H1 (cell line): ENCODE data around the gene OR1S1. TPM values are rescaled to one million over a fixed set of nuclear protein-coding genes. Genes with fewer than 3 reads are reported as not detected.

Experiments
- CBX8 ChIP-seq: fragments of 300-800, 300-1000 bp; sonication (generic); IDR thresholded peaks from 2 replicates; pipeline ENCODE4 v1.7.1; 2016; ENCODE audit warnings: low read depth, low read length, borderline replicate concordance
- EGR1 ChIP-seq: IDR thresholded peaks from 2 replicates; pipeline ENCODE4 v1.6.1; 2011; ENCODE audit warnings: low read depth, low read length, borderline replicate concordance
- KDM1A ChIP-seq: fragments of 200-600, 300-600 bp; sonication (generic); IDR thresholded peaks from 2 replicates; pipeline ENCODE4 v1.7.1; 2016; ENCODE audit warnings: mild to moderate bottlenecking, low read length, borderline replicate concordance
- NRF1 ChIP-seq: IDR thresholded peaks from 2 replicates; pipeline ENCODE4 v1.6.1; 2011; ENCODE audit warnings: mild to moderate bottlenecking, low read depth, low read length, improper control_type of control experiment
- POU5F1 ChIP-seq: IDR thresholded peaks from 2 replicates; pipeline ENCODE4 v1.6.1; 2011; ENCODE audit warnings: low read depth, mild to moderate bottlenecking, low read length, moderate library complexity
- RXRA ChIP-seq: IDR thresholded peaks from 2 replicates; pipeline ENCODE4 v1.6.1; 2011; ENCODE audit warnings: low read depth, mild to moderate bottlenecking, low read length, moderate library complexity; ENCODE audit not compliant: insufficient read depth
- SIX5 ChIP-seq: IDR thresholded peaks from 2 replicates; pipeline ENCODE4 v1.6.1; 2011; ENCODE audit warnings: mild to moderate bottlenecking, low read depth, low read length
- SP4 ChIP-seq: IDR thresholded peaks from 2 replicates; pipeline ENCODE4 v1.6.1; 2012; ENCODE audit warnings: low read length, inconsistent platforms
- SRF ChIP-seq: IDR thresholded peaks from 2 replicates; pipeline ENCODE4 v1.6.1; 2011; ENCODE audit warnings: mild to moderate bottlenecking, low read depth, low read length, moderate library complexity
- polyA plus RNA-seq, 7 experiments: library from polyadenylated mRNA; depleted of rRNA in 3 of 7; stranded (reverse) in 5 of 7; unstranded in 2 of 7; fragments of >200 nt in 5 of 7; fragments of 200-250 nt in 2 of 7; gene quantifications; 1 replicate in 5 of 7; 2 replicates in 1 of 7; 4 replicates in 1 of 7; pipeline versions ENCODE4 v1.2.1 to v1.2.3, GENCODE V29; 2011 to 2013; ENCODE audit warnings: missing spikeins in 2 of 7, mixed read lengths in 2 of 7
- total RNA-seq: library from RNA; stranded (reverse); fragmentation: NEBNext Ultra II Directional; extraction: Animal tissue kit (Norgen Biotek cat#: 25700); gene quantifications from 2 replicates; pipeline ENCODE4 v1.2.1, GENCODE V29; 2021
- TF ChIP-seq, protein P1 (sequence below): fragments of 300-600 bp; sonication (generic); IDR thresholded peaks from 2 replicates; pipeline ENCODE4 v1.7.1; 2012; ENCODE audit warnings: low read length, moderate library complexity, mild to moderate bottlenecking, inconsistent platforms; ENCODE audit not compliant: insufficient replicate concordance

The OR1S1 gene
- total and polyA plus RNA-seq, 2 of the 8 experiments (the other 6 are each of a cell fraction or from before 2014, with no cell fraction given) = not detected

DNA sequence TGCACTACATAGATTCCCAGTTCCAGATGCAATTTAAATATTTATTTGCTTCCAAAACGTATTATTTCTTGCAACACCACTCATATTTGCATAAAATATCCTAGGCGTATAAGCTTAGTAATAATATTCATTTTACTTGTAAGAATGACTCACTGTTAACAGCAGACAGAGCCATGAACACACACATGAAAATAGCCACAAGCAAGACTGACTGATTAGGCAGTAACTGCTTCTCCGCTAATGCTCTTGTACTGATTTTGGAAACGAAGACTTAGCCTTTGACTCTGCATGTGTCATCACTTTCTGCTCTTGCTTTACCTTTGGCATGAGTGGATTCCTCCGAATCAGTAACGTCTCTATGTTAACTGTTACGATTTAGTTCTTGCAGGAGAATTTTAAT is 10.2 kb downstream of the OR1S1 start (continued):
- TF ChIP-seq, protein P1, sequence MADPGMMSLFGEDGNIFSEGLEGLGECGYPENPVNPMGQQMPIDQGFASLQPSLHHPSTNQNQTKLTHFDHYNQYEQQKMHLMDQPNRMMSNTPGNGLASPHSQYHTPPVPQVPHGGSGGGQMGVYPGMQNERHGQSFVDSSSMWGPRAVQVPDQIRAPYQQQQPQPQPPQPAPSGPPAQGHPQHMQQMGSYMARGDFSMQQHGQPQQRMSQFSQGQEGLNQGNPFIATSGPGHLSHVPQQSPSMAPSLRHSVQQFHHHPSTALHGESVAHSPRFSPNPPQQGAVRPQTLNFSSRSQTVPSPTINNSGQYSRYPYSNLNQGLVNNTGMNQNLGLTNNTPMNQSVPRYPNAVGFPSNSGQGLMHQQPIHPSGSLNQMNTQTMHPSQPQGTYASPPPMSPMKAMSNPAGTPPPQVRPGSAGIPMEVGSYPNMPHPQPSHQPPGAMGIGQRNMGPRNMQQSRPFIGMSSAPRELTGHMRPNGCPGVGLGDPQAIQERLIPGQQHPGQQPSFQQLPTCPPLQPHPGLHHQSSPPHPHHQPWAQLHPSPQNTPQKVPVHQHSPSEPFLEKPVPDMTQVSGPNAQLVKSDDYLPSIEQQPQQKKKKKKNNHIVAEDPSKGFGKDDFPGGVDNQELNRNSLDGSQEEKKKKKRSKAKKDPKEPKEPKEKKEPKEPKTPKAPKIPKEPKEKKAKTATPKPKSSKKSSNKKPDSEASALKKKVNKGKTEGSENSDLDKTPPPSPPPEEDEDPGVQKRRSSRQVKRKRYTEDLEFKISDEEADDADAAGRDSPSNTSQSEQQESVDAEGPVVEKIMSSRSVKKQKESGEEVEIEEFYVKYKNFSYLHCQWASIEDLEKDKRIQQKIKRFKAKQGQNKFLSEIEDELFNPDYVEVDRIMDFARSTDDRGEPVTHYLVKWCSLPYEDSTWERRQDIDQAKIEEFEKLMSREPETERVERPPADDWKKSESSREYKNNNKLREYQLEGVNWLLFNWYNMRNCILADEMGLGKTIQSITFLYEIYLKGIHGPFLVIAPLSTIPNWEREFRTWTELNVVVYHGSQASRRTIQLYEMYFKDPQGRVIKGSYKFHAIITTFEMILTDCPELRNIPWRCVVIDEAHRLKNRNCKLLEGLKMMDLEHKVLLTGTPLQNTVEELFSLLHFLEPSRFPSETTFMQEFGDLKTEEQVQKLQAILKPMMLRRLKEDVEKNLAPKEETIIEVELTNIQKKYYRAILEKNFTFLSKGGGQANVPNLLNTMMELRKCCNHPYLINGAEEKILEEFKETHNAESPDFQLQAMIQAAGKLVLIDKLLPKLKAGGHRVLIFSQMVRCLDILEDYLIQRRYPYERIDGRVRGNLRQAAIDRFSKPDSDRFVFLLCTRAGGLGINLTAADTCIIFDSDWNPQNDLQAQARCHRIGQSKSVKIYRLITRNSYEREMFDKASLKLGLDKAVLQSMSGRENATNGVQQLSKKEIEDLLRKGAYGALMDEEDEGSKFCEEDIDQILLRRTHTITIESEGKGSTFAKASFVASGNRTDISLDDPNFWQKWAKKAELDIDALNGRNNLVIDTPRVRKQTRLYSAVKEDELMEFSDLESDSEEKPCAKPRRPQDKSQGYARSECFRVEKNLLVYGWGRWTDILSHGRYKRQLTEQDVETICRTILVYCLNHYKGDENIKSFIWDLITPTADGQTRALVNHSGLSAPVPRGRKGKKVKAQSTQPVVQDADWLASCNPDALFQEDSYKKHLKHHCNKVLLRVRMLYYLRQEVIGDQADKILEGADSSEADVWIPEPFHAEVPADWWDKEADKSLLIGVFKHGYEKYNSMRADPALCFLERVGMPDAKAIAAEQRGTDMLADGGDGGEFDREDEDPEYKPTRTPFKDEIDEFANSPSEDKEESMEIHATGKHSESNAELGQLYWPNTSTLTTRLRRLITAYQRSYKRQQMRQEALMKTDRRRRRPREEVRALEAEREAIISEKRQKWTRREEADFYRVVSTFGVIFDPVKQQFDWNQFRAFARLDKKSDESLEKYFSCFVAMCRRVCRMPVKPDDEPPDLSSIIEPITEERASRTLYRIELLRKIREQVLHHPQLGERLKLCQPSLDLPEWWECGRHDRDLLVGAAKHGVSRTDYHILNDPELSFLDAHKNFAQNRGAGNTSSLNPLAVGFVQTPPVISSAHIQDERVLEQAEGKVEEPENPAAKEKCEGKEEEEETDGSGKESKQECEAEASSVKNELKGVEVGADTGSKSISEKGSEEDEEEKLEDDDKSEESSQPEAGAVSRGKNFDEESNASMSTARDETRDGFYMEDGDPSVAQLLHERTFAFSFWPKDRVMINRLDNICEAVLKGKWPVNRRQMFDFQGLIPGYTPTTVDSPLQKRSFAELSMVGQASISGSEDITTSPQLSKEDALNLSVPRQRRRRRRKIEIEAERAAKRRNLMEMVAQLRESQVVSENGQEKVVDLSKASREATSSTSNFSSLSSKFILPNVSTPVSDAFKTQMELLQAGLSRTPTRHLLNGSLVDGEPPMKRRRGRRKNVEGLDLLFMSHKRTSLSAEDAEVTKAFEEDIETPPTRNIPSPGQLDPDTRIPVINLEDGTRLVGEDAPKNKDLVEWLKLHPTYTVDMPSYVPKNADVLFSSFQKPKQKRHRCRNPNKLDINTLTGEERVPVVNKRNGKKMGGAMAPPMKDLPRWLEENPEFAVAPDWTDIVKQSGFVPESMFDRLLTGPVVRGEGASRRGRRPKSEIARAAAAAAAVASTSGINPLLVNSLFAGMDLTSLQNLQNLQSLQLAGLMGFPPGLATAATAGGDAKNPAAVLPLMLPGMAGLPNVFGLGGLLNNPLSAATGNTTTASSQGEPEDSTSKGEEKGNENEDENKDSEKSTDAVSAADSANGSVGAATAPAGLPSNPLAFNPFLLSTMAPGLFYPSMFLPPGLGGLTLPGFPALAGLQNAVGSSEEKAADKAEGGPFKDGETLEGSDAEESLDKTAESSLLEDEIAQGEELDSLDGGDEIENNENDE = no peak
- no peak for TF ChIP-seq SP4
- no peak for TF ChIP-seq SIX5
- TF ChIP-seq KDM1A = no peak
- no peak for TF ChIP-seq POU5F1
- no peak for TF ChIP-seq RXRA
- no peak for TF ChIP-seq CBX8
- TF ChIP-seq SRF = no peak
- TF ChIP-seq EGR1 = no peak
- no peak for TF ChIP-seq NRF1
